HL-60 (cell line): ENCODE results near the gene NHSL1.

ENCODE experiments used
- DNase-seq, 2 experiments: peaks; one replicate each; pipeline ENCODE4 v3.0.0-alpha.2; 2010 to 2020; ENCODE audit warnings: low read depth in 1 of 2, low spot score in 1 of 2
- H3K27ac ChIP-seq: fragments of 250-450 bp; sonication (Bioruptor Pico); replicated peaks from 2 replicates; pipeline ENCODE4 v1.5.1; 2020; ENCODE audit warnings: mild to moderate bottlenecking, moderate library complexity
- H3K27me3 ChIP-seq: fragments of 250-450 bp; sonication (Bioruptor Pico); 2 replicates; pipeline ENCODE4 v1.5.1; 2021; ENCODE audit warnings: mild to moderate bottlenecking, moderate library complexity; ENCODE audit not compliant: insufficient read depth, poor library complexity, severe bottlenecking
- H3K4me3 ChIP-seq: replicated peaks from 2 replicates; pipeline ENCODE4 v1.5.1; 2011; ENCODE audit warnings: mild to moderate bottlenecking, control low read depth, low read length; ENCODE audit not compliant: insufficient read depth
- GABPA ChIP-seq: IDR thresholded peaks from 2 replicates; pipeline ENCODE4 v1.6.1; 2012; ENCODE audit warnings: low read depth
- POLR2AphosphoS5 ChIP-seq: IDR thresholded peaks from 2 replicates; pipeline ENCODE4 v1.6.1; 2012; ENCODE audit warnings: low read depth
- REST ChIP-seq: IDR thresholded peaks from 2 replicates; pipeline ENCODE4 v1.6.1; 2012; ENCODE audit warnings: low read depth; ENCODE audit not compliant: insufficient replicate concordance
- SPI1 ChIP-seq: IDR thresholded peaks from 2 replicates; pipeline ENCODE4 v1.6.1; 2012; ENCODE audit warnings: low read depth, mild to moderate bottlenecking, borderline replicate concordance
- TF ChIP-seq, protein P1 (sequence below): IDR thresholded peaks from one replicate; pipeline ENCODE4 v1.5.1; 2011; ENCODE audit warnings: low read length, control low read depth, inconsistent platforms; ENCODE audit not compliant: insufficient read depth

The NHSL1 gene

GRCh38 chr6:138443979-138444378, 55.3 kb downstream of the NHSL1 start:
- H3K27me3 ChIP-seq = no peaks in the 10 kb centered on the region
- no peak overlapping the region for H3K27ac ChIP-seq
- DNase-seq = no peak
- TF ChIP-seq GABPA = no peak
- TF ChIP-seq REST = no peak
- no peak for TF ChIP-seq SPI1
- TF ChIP-seq POLR2AphosphoS5 = no peak
- TF ChIP-seq, protein P1, sequence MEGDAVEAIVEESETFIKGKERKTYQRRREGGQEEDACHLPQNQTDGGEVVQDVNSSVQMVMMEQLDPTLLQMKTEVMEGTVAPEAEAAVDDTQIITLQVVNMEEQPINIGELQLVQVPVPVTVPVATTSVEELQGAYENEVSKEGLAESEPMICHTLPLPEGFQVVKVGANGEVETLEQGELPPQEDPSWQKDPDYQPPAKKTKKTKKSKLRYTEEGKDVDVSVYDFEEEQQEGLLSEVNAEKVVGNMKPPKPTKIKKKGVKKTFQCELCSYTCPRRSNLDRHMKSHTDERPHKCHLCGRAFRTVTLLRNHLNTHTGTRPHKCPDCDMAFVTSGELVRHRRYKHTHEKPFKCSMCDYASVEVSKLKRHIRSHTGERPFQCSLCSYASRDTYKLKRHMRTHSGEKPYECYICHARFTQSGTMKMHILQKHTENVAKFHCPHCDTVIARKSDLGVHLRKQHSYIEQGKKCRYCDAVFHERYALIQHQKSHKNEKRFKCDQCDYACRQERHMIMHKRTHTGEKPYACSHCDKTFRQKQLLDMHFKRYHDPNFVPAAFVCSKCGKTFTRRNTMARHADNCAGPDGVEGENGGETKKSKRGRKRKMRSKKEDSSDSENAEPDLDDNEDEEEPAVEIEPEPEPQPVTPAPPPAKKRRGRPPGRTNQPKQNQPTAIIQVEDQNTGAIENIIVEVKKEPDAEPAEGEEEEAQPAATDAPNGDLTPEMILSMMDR = no peak
- H3K4me3 ChIP-seq = no peak overlapping the region

DNA sequence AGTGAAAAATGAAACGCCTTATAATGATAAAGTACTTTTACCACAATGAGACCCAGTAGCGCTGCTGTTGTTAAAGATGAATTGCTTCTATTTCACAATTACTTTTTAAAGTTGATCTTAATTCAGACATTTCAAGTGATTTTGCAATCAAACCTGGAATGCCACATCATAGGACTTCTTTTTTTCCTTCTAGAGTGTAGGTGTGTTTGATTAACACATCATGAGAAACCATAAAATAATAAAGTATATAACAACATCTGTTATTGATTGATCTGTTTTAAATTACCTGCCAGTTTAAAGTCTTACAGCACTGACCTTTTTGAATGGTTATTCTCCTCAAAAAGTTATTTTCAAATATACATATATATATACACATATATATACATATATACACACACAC, 56.6 kb downstream of the NHSL1 start:
- Histone ChIP-seq H3K4me3 (no peak overlapping the region), H3K27ac (no peak overlapping the region)
- TF ChIP-seq, protein P1 = no peak
- TF ChIP-seq SPI1 = no peak
- TF ChIP-seq GABPA = no peak
- TF ChIP-seq POLR2AphosphoS5 = no peak
- TF ChIP-seq REST = no peak

DNA sequence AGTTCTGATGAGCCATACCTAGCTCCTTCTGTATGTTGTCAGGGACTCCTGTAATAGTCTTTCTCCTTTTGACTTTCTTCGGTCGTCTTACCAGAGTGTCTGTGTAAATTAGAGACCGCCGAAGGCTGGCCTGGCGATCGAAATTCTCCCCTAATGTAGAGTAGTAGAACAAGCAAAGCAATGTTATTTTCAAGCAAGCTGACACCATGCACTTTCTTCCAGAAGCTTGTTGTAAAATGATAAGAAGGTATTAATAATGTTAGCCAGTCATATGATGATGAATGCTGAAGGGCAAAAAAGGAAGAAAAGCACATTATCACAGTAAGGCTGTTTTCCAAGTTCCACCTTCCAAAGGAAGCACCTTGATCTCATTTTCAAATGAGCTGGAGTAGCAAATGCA, 57.3 kb downstream of the NHSL1 start:
- H3K4me3 ChIP-seq = no peak overlapping the region
- TF ChIP-seq REST = no peak
- no peak for TF ChIP-seq SPI1
- no peak for TF ChIP-seq GABPA
- TF ChIP-seq, protein P1 = no peak
- TF ChIP-seq POLR2AphosphoS5 = no peak
- no peak overlapping the region for H3K27ac ChIP-seq
- no peaks in the 10 kb centered on the region for H3K27me3 ChIP-seq
- DNase-seq = no peak

More for the DNA sequence above, 56.6 kb downstream of the NHSL1 start:
- DNase-seq = no peak
- H3K27me3 ChIP-seq = no peaks in the 10 kb centered on the region
